Activated T-helper 9 cell treated with anti-CD3 and anti-CD28 coated beads, Interleukin-2, amount 50 U/mL, for 16 hours (primary cell): ENCODE measurements around the gene ZNF385D.

Experiments used
- DNase-seq: peaks from one replicate; pipeline ENCODE4 v3.0.0-alpha.2; 2020; ENCODE audit warnings: low read depth

ZNF385D gene, protein sequence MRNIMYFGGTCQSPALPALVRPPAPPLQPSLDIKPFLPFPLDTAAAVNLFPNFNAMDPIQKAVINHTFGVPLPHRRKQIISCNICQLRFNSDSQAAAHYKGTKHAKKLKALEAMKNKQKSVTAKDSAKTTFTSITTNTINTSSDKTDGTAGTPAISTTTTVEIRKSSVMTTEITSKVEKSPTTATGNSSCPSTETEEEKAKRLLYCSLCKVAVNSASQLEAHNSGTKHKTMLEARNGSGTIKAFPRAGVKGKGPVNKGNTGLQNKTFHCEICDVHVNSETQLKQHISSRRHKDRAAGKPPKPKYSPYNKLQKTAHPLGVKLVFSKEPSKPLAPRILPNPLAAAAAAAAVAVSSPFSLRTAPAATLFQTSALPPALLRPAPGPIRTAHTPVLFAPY

DNA sequence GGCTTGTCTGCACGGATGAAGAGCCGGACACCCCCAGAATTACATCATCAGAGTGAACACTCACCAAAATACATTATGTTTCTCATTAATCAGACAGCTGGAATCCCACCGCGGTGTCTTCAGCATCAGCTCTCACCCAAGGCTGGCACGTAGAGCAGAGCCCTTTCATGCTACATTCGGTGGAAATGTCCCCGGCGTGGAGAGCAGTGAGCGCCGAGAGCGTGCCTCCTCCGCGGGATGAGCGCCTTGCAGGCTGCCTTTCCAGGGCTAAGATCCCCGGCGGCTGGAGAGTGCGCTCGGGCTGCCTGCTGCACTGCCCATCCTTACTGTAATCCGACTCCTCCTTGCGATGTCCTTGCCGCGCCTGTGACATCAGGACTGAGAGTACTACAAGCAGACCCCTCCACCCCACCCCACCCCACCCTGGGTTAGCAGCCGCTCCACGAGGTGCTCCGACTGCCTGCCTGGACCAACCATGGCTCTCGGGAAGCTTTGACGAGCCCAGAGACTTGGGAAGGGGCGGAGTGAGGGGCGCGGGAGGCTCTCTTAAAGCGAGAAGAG is at the start of gene ZNF385D:
Gene ZNF385D, minus strand, starts transcription at position 380 of the 561 bp plus-strand sequence. Its CDS starts 294 bp downstream, at position 86.
- no peak for DNase-seq

DNA sequence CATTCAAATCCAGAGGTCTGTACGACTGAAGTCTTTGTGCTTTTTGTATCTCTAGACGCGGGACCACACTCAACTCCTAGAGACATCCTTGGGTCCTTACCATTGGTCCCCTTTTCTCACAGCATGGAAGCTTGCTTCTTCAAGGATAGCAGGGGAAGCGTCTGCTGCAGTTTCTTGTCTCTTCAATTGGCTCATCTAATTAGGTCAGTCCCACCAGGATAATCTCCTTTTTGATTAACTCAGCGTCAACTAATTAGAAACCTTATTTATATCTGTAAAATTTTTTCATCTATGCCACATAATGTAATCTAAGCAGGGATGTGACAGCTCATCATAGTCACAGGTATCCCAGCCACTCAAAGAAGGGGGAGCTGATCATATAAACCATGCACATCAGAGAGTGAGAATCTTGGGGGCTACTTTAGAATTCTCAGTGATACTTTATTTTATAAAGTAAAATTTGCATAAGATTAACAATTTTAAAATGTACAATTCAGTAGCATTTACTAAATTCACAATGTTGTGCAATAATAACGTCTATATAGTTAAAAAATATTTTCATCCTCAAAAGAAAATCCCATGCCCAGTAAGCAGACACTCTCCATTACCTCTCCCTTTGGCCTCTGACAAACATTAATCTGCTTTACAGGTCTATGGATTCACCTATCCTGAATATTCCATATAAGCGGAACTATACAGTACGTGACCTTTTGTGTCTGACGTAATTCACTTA is 47.5 kb upstream of the ZNF385D start:
- no peak for DNase-seq

DNA sequence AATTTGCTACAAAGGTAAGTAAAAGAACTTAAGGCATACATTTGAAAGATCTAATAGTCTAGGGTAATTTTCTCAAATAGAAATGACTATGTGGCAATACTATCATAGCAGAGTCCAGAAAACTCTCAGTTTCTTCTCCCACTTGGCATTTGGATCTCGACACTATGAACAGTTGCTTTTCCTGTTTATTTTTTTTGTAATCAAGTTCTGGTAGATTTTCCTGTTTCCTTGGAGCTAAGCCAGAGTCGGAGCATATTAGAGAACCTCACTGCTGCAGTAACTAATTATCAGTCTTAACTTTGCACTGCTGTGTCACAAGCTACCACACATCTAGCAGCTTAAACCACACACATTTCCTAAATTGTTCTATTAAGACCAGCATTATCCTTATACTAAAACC is 44.9 kb upstream of the ZNF385D start:
- no peak for DNase-seq

DNA sequence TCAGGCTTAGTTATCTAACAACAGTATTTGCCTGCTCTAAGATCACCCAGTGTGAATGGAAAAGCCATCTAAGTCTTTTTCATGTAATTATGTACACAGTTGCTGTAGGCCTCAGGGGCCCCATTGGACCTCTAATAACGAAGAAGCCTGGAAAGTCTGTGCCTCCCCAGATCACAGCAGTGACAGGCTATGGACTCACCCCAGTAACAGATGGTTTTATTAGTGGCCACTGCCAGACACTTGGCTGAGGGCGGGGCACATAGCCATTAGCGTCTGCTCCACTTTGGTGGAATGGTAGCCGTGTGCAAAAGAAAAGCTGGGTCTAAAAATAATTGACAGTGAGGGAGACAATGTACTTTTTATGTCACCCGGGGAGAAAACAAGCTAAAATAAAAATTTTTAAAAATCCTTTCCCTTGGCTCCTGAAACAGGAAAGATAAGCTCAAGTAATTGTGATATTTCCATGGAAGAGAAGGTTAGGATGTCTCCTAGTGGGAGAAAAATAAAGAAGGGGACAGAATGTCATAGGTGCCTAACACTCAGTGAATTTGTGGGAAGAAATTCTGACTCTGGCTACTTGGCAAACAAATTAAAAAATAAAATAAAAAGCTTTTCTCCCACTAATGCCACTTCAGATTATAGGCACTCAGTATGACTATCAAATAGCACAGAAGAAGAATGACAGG is 44.3 kb upstream of the ZNF385D start:
- DNase-seq, result no peak

DNA sequence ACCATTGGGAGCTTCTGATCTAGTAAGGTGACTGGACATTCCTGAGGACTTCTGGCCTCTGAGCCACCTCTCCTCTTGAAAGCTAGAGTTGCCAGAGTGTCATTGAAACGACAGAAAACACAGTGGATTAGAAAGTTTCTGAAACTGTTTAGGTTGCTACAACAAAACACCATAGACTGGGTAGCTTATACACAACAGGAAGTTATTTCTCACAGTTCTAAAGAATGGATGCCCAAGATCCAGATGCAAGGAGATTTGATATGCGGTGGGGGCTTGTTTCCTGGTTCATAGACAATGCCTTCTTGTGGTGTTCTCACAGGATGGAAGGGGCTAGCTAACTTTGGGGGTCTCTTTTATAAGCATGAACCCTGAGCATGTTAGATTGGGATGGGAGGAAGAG is 43.3 kb upstream of the ZNF385D start:
- no peak for DNase-seq

DNA sequence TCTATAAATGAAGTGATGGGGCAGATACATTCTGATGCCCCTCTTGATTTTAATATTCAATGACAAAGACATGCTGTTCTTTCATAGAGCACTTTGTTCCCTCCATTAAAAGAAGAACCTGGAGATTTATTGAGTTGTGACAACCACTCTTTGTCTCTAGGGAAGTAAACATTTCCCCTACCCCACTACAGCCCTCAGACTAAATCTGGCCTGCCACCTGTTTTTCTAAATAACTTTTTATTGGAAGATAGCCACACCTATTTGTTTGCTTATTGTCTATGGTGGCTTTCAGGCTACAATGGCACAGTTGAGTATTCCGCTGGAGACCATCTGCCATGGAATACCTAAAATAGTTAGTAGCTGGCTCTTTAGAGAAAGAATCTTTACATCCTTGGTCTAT is 41.2 kb upstream of the ZNF385D start:
- DNase-seq, result no peak

DNA sequence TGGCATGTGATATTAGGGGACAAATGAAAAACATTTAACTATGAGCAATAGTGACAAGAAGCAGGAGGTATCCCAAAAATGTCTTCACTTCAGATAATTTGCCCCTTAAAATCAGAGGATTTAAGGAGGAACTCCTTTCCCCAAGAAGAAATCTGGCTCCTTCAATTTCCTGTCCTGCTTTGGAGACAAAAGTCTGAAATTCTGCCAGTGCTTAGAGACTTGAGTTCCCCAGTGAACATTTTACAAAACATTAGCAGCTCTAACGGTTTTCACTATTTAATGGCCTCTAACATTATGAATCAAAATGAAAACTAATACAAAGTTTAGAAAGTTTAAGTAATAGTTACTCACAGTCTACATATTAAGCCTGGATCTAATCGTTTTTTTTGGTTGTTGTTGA is 40.3 kb upstream of the ZNF385D start:
- no peak for DNase-seq

DNA sequence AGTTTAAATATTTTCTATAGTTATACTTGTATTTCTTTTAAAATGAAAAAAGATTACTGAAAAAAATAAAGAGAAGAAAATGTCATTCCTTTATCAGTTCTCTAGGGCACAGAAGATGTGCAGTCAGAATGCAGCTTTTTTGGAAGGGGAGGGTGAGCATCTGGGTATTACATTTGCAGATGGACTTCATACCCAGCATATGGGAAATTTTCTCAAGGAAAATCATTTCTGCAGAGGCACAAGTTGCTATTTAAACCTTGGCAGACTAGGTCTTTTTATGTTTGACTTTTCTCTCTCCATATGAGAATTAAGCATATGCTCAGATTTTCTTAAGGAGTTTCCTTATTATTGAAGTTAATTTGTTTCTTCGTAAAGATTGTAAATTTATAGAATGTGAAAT is 39.5 kb upstream of the ZNF385D start:
- DNase-seq, result no peak

DNA sequence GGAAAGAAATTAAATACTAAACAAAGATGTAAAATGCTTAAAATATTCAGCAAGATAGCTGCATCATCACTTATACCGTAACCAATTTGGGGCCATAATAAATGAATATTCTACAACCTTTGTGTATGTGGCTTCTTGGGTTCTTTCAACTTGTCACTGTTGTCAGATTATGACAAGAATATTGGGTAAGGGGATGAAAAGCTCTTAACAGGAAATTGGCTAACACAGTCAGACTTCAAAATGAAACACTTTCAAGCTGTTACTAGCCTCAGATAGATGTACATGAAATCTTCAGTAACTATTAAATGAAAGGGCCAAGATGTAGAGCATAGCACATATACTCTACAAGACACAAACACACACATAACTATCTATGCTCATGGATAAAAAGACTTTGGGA is 38.7 kb upstream of the ZNF385D start:
- no peak for DNase-seq

DNA sequence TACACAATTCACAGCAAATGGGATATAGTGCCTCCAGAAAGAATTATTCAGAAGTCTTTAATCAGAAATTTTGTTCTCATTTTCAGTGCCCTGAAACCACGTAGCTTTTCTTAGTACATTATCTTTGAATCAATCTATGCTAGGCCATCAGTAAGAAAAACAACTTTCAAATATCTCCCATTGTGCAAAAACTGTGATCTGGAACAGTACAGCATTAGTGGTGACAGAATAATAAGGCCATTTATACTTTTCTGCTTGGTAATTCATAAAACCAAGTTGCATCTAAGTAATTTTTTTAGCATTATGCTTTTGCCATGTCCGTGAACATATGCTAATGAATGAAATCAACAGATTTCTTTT is 35.4 kb upstream of the ZNF385D start:
- DNase-seq, result no peak

DNA sequence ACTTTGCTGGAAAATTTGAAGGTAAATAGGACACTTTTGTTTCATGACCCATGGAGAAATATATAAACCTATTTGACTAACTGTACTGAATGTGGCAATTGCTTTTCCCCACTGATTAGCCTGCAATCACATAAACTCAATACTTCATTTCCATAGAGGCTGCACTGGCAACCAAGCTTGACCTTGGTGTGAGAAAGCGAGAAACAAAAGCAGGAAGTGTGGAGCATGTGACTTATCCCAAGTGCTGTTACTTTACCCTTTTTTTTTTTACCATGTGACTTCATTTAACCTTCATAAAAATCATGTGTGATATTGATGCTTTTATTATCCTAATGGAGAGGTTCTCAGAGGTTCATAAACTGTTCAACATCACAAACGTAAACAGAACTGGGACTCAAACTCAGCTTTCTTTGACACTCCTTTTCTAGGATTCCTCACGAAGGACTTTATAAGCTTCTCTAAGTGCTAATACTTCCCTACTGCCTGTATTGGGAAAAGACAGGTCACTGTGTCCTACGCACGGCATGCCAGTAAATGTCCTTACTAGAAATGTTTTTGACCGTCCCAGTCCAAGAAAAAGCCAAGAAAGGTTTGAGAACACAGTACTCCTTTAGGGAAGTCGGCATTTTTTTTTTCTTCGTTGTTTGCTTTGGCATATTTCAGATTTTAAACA is 34.9 kb upstream of the ZNF385D start:
- no peak for DNase-seq

DNA sequence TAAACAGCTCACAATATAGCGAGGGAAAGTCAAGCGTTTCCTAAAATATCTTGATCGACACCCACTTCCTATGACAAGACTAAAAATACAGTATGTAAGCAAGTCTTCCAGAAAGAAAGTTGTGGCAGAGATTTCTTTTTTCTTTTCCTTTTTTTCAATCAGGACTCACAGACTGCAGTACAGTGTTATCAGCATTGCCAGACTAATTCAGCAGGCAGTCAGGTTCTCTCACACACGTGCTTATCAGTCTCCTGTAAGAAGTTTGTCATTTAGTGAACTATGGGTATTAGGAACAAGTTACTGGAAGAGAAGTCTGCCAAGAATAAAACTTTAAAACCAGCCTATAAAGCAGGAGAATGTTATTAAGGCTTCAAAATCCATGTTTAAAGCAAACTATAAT is 32.8 kb upstream of the ZNF385D start:
- DNase-seq, result no peak

DNA sequence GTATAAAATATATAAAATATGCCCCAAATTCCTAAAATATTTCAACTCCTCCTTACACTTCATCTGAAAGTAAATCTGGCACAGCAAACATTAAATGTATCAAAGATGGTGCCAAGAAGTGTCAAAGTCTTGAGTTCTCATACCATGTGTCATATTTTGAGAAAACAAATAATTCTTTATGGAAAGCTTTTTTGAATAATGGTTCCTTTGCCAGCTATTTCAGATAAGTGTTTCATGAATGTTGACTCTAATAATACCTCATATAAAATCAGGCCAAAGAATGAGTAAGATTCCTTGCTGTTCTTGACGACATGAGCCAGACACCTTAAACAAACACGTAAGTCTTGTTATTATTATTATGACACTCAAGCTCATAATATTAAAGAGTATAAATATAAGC is 30.3 kb upstream of the ZNF385D start:
- DNase-seq, result no peak

DNA sequence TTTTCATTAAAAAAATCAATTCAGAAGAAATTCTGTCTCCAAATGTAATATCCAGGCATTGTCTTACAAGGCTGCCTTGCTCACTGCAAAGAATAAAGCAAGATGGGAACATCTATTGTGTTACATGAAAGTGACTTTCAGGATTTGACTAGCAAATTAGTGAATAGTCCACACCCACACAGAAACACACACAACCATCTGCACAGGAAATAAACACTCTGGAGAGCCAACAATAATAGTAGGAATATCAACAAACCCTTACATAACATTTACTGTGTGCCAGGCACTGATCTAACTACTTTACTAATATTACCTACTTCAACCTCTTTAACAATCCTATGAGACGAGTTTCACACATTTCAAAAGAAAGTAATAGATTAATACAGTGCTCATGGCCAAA is 28.9 kb upstream of the ZNF385D start:
- no peak for DNase-seq

DNA sequence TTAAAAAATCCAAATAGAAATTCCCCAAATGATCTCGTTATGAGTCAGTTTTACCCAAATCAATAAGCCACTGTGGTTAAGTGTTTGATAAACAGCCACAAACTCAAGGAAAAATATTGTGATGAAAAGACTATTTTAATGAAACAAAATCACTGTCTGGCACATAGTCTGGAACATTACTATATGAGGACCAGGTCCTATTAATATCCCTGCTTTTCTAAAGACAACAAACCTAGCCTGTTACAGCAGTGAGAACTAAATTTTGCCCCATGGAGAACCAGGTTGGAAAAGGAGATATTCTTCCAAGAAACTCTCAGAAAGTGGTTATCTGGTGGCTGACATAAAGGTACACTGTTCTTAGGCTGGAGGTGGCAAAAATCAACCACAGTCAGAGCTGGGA is 27.7 kb upstream of the ZNF385D start:
- DNase-seq, result no peak

DNA sequence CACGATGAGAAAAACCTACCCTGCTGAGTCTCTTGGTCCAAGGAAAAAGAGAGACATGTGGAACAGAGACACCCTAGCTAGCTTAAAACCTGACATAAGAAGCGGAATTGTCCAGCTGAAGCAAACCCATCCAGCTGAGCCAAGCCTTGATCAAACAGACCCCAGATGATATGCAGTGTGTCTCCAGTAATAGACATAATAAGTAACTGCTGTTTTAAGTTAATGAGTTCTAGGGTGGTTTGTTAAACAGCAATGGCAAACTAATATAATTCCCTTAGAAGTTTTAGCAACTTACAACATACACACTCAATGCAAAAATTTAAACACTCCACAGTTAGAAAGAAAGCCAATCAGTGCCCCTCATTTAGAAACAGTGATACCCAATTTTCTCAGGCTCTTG is 26.8 kb upstream of the ZNF385D start:
- DNase-seq, result no peak

DNA sequence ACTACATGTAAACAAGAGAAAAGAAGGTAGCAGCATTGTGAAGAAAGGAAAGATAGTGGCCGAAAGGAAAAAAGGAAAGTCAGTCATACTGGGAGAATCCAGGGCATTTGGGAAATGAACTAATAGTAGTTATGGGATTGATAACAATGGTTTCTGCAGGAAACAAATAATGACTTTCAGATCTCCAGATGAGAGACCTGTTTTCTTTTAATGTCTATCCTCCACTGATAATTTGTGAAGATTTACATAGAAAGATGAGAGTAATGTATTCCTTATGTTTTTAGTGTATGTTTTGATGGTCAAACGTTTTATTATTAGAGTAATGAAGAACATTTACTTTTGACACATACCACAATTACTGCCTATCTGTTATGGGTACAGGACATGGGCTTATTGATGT is 15.0 kb upstream of the ZNF385D start:
- no peak for DNase-seq

DNA sequence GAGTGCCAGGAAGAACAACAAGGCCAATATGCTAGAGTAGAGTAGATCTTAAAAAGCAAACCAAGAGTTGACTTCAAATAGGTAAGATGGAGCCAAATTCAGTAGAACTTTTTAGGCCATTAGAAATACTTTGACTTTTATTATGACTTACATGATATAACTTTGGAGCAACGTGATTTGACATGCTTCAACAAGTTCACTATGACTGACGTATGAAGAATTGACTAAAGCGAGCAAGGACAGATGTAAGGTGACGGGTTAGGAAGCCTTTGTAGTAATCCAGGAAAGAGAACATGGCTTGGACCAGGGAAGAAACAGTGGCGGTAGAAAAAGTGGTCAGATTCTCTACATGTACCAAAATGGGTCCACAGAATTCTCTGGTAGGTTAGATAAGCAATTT is 4.9 kb upstream of the ZNF385D start:
- no peak for DNase-seq

DNA sequence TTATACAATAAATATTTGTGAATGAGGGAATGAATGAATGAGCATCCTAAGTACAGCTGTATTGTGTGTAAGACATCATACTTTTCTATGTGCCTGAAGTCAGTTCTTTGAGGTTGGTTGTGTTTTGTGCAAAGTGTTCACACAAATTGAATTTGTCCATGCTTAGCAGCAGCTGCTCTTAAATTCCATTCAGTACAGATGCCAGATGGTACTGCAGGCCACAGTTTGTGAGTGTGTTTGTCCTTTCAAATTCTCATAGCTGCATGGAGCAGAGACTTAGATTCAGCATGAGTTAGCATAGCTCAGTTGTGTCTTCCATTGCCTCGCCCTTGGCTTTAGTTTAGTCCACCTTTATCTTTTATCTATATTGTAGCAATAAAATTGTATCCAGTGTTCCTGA is 3.8 kb upstream of the ZNF385D start:
- DNase-seq, result no peak

DNA sequence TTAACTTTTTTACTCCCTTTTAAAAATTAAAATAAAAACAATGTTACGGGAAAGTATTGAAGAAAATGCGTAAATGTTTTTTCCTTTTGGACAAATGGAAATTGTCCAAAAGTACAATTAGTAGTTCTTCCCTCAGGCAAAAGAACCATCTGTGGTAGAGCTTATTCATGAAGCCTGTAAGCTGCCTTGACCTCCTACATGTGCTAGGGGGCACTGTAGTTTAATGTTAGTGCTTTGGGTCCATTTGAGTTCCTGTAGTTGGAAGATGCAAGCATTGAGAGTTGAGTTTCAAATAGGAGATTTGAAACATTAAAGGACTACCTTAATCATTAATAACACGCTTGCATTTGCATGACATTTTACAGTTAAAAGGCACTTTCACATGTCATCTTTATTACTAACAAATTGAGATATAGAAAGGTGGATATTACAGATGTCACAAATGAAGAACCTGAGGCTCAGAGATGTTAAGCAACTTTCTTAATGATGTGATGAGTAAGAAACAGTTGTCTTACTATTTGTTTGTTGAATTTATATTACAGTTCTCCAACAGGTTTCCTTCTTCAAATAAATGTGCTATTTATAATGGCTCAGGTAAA is 1.8 kb upstream of the ZNF385D start:
- DNase-seq, result no peak

DNA sequence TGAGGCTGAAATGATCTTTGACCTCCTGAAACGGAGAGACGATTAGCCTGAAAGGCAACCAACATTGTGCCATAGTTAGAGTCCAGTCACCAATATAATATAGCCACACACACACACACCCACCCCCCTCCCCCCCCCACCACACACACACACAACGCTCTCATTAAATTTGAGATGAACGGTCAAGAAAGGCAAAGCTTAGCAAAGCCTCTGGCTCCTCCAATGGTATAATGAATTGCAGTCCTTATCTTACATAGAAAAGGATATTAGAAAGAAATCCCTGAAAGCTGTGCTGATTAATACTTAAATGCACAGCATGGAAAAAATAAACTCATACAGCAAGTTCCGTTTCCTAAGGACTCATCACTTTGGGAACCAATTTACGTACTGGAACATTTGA is 876 bp upstream of the ZNF385D start:
- DNase-seq, result no peak
